HG03457 (cell line): ENCODE results near the gene DHX36.

Source experiments
- ATAC-seq: cut with Tn5 transposase; IDR thresholded peaks from one replicate; pipeline ENCODE4 v1.9.1; 2021; ENCODE audit warnings: moderate number of reproducible peaks; ENCODE audit not compliant: unreplicated experiment

The DHX36 gene

GRCh38 chr3:154285221-154285620, 39.1 kb downstream of the DHX36 start:
- ATAC-seq, result no peak

DNA sequence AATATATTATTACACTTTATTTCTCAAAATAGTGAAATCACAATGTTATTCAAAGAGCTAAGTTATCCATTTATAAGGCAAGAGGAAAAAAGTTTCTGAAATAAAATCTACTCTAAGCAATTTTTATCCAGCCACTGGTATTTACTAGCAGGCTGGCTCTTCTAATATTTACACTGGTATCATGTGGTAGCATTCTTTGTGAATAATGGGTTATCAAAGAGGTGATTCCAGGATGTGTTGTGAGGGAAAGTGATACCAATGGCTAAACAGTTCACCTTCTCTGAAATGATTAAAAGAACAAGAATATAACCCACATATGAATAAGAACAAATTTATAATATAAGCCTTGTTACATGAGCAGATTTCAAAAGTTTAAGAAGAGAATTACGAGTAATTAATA, 44.1 kb downstream of the DHX36 start:
- ATAC-seq, result no peak

- no peak for ATAC-seq
Measured at GRCh38 chr3:154275965-154276364, 48.3 kb downstream of the DHX36 start.

DNA sequence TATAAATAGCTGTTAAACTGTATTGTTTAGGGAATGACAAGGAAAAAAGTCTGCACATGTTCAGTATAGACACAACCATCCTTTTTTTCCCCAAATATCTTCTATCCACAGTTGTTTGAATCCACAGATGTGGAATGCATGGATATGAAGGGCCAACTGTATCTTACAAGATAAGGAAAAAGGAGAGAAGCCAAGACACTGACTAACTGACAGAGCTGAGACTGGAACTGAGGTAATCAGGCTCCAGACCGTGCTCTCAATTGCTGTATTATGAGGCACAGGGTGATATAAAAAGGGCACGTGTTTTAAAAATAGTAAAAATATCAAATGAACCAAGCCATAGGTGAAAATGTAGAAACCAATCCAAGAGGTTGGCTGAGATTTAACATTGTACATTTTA, 49.0 kb downstream of the DHX36 start:
- ATAC-seq, result no peak

DNA sequence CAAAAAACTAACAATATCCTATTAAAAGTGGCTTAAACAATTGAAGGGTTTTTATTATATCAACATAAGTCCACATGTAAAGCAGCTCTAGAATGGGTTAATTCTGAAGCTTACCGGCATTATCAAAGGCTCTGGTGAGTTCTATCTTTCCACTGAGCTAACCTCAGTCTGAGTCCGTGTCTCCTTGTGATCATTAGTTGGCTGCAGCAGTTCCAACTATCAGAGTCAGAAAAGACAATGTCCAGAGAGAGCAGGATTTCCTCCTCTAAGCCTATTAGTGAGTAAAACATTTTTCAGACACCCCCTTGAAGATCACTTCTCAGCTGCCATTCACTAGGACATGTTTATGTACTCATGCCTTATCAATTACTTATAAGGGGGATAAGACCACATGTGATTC, 49.9 kb downstream of the DHX36 start:
- no peak for ATAC-seq

GRCh38 chr3:154273381-154273780, 50.9 kb downstream of the DHX36 start:
- ATAC-seq, result no peak

- ATAC-seq, result no peak
Measured at GRCh38 chr3:154254527-154254926, 69.8 kb downstream of the DHX36 start.

DNA sequence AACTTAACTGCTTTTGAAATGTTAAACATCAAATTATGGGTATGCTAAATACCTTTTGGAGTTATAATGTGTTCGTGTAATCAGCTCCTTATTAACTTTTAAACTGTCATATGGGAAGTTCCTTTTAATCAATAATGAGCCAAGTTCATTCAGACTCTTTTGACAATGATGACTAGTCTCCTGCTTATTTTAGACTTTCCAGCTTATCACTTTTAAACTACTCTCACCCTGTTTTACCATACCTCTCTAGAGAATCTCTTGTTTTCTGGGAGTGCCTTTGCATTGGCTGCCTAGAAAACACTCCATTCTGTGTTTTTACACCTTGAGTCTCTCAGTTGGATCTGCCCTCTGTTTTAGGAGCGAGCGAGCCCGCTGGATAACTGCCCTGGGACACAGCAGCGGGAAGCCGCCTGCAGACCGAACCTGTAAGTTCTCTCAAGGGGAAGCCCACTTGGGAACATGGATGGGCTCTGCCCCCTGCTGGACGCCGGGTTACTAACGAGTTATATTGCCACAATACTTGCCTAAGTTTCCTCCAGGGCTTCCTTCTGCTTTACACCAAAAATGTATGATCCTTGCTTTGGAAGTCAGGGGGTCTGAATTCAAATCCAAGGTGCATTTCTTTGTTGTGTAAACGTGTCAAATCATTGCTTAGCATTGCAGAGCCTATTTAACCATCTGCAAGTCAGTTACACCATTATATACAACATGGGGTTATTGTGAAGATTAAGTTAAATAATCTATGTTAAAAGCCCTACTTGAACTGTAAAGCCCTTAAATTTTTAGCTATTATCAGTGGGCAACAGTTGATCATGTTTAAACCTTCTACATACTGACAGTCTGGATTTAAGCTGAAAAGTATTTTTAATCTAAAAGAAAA, 71.3 kb downstream of the DHX36 start:
- ATAC-seq, result peak; percentile 81

- no peak for ATAC-seq
Measured at GRCh38 chr3:154251610-154252009, 72.7 kb downstream of the DHX36 start.

GRCh38 chr3:154250291-154250690, 74.0 kb downstream of the DHX36 start:
- ATAC-seq, result no peak

DNA sequence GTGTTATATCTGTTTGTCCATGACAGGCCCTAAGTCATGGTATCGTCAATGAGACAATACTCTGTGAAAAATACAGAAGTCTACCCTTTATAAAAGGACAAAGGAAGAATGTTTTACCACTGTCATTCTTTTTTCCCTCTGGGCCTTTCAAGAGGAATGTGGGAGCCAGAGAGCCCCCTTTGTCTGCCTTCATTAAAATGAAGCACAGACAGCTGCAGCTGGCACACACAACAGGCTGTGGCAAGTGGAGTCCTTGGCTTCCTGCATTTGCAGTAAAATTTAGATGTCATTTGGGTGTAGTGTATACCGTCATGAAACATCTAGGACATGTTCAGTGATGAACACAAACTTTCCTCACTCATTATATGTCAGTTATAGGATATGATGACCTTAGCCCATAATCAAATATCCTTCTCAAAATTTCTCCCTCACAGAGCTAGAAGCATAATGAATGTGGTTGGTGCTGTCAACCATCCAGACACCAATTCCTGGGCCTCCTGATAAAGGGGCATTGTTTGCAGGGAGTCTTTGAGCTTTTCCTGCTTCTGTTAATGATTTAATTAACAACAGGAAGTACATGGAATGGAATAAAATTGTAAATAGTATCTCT, 76.4 kb downstream of the DHX36 start:
- no peak for ATAC-seq

- no peak for ATAC-seq
Measured at GRCh38 chr3:154244644-154245043, 79.6 kb downstream of the DHX36 start.

DNA sequence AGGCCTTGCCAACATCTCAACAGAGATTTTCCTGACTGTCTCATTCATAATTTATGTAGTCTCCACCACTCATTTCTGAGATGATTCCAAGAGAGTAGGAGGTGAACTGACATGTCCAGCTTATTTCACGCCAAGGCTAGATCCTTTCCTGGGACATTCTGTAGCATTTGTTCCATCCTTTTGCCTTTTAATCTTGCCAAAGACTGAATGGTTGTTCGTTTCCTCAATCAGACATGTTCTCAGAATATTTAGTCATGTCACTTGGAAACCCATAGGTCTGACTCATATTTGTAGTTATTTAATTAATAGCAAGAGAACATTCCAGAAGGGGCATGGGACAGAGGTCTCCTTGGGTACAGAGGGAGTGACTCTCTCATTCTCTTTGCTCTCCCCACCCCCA, 80.9 kb downstream of the DHX36 start:
- ATAC-seq, result no peak

GRCh38 chr3:154242766-154243165, 81.5 kb downstream of the DHX36 start:
- no peak for ATAC-seq

- no peak for ATAC-seq
Measured at GRCh38 chr3:154241496-154241895, 82.8 kb downstream of the DHX36 start.

- no peak for ATAC-seq
Measured at GRCh38 chr3:154240235-154240634, 84.1 kb downstream of the DHX36 start.

GRCh38 chr3:154236331-154236730, 88.0 kb downstream of the DHX36 start:
- no peak for ATAC-seq

- ATAC-seq, result no peak
Measured at GRCh38 chr3:154235330-154235729, 89.0 kb downstream of the DHX36 start.

DNA sequence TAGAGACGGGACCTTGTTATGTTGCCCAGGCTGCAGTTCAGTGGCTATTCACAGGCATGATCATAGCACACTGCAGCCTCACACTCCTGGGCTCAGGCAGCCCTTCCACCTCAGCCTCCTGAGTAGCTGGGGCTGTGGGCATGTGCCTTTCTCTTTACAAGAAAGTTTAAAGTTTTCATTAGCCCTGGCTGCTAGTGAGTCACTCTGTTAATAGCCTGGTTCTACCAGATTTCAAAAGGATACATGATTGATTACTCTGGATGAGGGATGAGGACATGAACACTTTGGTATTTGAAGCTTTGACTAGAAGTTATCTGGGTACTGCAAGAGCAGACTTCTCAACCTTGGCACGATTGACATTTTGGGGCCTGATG, 95.1 kb downstream of the DHX36 start:
- no peak for ATAC-seq

GRCh38 chr3:154228561-154229216, 95.6 kb downstream of the DHX36 start:
- no peak for ATAC-seq

DNA sequence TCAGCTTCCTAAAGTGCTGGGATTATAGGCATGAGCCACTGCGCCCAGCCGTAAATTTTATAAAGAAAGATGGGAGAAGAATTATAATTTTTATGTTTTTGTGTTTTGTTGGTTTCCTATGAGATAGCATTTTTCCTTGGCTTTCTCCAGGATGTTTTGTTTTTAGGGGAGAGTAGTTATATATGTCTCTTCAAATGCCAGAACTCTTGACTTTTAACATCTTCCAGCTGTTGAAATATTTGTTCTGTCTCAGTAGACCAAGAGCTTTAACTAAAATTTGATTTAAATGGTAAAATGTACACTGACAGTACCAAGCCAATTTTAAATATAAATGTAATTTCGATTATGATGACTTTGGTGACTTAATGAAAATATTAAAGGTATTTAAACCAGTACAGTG, 96.8 kb downstream of the DHX36 start:
- ATAC-seq, result no peak

GRCh38 chr3:154225536-154225935, 98.8 kb downstream of the DHX36 start:
- ATAC-seq, result no peak
